Activated CD8-positive, alpha-beta memory T cell treated with anti-CD3 and anti-CD28 coated beads for 24 hours (primary cell): Measurements from ENCODE around the gene PTGES.
"Not testable (repeated sequence)": the region's sequence is repeated elsewhere in the genome, so short reads cannot be mapped to it uniquely, and the experiment has no call there.

Source experiments
- DNase-seq: peaks from one replicate; pipeline ENCODE4 v3.0.0-alpha.2; 2020

The PTGES gene

GRCh38 chr9:129769669-129770068, 16.8 kb upstream of the PTGES start:
- no peak for DNase-seq

DNA sequence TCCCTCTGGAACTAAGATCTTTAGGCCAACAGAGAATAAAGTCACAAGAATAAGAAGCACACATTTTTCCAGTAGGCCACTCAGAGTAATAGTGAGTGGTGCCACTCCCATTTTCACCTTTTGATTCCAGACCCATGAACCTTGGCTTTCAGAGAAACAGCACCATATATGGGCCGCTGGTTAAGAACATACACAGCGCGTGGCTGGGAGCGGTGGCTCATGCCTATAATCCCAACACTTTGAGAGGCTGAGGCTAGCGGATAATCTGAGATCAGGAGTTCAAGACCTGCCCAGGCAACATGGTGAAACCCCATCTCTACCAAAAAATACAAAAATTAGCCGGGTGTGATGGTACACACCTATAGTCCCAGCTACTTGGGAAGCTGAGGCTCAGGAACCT, 15.6 kb upstream of the PTGES start:
- DNase-seq = no peak

DNA sequence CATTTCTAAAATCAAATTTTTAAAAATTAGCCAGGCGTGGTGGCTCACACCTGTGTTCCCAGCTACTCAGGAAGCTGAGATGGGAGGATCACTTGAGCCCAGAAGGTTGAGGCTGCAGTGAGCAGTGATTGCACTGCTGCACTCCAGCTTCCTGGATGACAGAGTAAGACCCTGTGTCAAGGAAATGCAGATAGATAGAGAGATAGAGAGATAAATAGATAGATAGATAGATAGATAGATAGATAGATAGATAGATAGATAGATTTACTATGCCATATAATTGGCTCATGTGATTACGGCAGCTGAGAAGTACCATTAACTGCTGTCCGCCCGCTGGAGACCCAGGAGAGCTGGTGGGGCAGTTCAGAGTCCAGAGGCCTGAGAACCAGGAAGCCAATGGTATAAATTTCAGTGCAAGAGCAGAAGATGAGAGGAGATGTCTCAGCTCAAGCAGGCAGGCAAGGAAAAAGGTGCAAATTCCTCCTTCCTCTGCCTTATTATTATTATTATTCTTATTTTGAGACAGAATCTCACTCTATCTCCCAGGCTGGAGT, 13.0 kb upstream of the PTGES start:
- DNase-seq = no peak

GRCh38 chr9:129762985-129763926, 10.4 kb upstream of the PTGES start:
- DNase-seq = no peak

GRCh38 chr9:129762370-129762984, 9.6 kb upstream of the PTGES start:
- not testable (repeated sequence) for DNase-seq

DNA sequence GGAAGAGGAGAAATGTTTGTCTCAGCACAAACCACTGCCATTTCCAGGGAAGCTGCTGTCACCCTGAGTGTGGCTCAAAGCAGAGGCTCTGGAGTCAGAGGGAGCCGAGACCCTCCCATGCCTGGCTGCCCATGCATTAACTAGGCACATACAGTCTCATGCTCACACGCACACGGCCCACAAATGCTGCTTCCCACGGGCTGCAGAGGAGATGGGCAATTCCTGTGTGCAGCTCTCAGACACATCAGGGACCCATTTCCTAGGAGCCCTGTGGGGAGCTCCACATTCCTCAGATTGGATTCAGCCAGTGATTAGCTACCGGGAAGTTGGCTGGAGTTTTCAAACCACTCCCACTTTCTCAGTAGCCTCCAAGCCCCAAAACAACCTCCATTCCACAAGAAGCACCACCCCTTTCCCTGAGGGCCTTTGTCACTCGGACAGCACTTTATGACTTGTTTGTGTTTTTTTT, 9.1 kb upstream of the PTGES start:
- DNase-seq = no peak

DNA sequence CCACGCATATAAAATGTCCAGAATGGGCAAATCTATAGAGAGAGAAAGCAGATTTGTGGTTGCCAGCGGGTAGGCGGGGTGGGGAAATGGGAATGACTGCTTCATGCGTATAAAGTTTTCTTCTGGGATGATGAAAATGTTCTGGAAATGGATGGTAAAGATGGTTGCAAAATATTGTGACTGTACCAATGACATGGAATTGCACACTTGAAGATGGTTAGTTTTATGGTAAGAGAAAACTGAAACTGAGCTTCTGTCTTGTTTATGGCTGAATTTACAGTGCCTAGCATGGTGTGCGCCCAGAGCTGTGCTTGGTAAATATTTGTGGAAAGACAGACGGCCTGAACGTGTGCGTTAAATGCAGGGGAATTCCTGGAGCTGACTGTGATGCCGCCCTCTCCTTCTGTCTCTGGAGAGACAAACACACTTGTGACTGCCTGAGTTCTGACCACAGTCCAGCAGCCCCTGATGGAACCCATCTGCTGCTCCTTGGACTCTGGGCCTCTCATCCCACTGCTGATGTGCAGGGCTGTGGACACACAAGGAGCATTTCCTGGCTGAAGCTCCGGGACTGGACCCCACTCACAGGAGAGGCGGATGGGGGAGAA, 8.6 kb upstream of the PTGES start:
- no peak for DNase-seq

DNA sequence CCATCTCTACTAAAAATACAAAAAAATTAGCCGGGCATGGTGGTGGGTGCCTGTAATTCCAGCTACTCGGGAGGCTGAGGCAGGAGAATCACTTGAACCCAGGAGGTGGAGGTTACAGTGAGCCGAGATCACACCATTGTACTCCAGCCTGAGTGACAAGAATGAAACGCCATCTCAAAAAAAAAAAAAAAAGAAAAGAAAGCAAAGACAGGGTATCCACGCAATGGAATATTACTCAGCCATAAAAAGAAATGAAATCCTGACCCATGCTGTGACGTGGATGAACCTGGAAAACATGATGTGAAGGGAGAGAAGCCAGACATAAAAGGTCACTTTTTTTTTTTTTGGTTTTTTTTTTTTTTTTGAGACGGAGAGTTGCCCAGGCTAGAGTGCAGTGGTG, 7.9 kb upstream of the PTGES start:
- DNase-seq = not testable (repeated sequence)

DNA sequence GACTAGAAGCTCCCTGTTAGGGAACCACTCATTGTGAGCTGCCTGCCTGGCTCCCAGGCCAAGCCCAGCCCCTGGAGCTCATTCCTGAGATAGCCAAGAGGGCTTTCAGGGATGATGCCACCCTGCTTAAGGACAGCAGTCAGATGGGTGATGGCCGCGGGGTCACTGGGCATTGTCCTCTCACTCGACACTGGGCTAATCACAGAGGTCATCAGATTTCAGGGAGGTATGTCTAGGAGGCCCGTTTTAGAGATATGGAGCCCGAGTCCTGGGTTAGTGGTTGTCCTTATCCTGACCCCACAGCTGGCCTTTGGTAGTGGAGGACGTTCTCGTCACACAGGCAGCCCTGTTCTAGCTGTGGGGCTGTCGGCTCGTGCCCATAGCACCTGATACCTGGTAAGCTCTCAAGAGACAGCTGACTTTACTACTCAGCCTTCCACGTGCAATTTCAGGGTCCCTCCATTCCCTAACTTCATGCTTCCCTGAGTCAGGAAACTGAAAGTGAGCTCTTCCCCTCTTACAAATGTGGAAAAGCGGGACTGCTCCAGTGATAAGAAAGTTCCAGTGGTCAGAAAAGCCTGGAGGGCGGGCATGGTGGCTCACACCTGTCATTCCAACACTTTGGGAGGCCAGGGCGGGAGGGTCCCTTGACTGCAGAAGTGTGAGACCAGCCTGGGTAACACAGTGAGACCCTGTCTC, 7.1 kb upstream of the PTGES start:
- DNase-seq = no peak

DNA sequence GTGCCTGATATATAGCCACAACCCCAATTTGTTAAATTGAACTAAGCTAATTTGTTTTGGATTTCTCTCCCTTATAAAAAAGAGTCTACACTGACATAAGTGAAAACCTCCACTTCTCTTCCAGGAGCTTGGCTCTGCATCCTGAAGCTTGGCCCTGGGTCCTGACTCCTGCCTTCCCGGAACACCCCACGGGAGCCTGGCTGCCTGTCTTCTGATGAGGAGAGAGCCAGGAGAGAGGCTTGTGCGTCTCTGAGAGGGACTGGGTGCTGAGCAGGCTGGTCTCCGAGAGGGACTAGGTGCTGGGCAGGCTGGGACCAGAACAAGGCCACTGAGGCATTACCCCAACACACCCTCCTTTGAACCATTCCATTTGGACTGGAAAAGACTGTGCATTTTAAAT, 6.5 kb upstream of the PTGES start:
- no peak for DNase-seq

GRCh38 chr9:129757045-129757444, 4.2 kb upstream of the PTGES start:
- no peak for DNase-seq

- DNase-seq = no peak
Measured at GRCh38 chr9:129756191-129756590, 3.3 kb upstream of the PTGES start.

DNA sequence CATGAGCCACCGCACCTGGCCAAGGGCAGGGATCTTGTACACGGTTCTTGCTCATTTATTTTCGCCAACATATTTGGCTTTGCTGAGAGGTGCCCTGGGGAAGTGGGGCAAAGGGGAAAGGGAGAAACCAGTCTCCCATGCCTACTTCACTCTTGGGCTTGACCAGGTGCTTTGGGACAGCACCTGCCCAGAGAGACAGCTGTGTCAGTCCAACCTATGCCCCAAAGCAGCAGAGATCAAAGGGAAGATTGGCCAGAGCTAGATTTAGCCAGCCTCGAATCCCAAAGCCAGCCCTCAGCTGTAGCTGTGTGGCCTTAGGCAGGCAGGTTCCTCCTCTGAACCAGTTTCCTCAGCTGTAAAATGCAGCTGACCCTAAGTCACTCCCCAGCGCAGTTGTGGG, 2.3 kb upstream of the PTGES start:
- DNase-seq = no peak

- DNase-seq = no peak
Measured at GRCh38 chr9:129751841-129752801, 721 bp downstream of the PTGES start.

GRCh38 chr9:129750013-129750638, 2.7 kb downstream of the PTGES start:
- no peak for DNase-seq

DNA sequence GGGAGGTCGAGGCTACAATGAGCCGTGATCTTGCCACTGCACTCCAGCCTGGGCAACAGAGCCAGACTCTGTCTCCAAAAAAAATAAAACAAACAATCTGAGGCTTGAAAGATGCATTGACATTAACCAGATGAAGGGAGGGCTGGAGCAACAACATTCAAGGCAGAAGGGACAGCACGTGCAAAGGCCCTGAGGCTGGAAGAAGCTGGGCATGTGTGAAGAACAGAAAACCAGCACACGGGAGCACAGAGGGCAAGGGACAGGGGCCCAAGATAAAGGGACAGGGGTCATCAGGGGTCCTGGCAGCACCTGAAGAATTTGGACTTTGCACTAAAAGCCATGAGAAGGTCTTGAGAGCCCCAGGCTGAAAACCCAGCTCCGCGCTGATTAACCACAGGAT, 3.3 kb downstream of the PTGES start:
- no peak for DNase-seq

GRCh38 chr9:129749052-129749451, 3.8 kb downstream of the PTGES start:
- not testable (repeated sequence) for DNase-seq

DNA sequence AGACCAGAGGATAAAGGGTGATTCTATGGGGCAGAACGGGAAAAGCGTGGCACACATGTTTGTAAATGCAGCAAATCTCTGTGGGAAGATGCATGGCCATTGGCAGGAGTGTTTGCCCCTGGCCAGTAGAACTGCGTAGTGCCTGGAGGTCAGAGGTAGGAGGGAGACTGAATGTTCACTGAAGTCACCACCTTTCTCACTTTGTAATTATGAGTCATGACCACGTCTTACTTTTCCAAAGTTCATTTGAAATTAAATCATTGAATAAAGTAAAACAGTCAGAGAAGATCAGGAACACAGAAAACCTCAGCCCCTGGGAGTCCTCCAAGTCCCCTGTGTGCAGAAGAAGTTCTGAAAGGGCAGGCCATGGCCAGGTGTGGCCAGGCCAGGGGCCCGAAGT, 4.6 kb downstream of the PTGES start:
- no peak for DNase-seq

DNA sequence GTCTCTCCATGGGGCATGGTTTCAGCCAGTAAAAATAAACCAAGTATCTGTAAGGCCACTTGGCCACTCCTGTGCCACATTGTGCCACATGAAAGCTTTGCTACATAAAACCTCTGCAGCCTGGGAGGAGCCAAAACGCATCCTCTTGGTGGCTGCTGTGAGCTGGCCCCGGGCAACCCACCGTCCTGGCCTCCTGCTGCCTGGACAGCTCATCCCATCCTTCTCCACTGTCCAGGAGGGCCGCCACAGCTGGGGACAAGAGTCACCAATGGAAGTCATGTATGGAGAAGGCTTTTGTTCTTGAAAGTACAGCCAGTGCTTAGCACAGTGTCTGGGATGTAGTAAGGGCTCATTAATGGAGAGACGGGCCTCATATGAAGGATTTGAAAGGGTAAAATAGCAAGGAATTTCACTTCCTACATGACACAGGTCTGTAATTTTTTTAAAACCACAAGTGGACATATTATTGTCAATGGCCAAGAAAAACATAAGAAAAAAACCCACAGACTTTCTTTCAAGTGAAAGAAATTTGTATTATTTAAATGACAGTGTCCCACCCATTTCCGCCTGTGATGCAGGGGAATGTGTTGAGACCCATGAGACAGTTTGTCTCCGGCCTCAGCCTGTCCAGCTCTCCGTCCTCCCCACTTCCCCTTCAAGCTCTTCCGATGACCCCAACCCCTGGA, 6.6 kb downstream of the PTGES start:
- DNase-seq = no peak

DNA sequence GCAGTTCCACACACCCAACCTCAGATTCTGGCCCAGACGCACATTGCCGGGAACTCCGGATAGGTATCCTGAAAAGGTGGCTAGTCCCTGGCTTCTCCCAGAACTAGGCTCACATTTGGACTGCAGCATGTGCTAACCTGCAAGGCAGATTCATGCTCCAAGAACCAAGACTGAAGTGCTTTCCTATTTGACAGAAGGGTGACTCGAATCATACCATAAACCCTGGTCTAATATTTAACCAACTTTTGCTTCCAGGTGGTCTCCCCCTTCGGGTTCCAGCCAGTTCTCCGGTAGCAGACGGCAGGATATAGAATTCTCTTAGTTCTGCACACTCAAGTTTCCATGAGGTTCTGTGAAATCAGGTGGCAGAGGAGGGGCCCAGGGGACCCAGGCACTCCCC, 7.6 kb downstream of the PTGES start:
- DNase-seq = no peak
